Panc1 (cell line): Measurements from ENCODE around the gene SLC12A5. TPM values are rescaled to one million over a fixed set of nuclear protein-coding genes. Genes with fewer than 3 reads are reported as not detected.

Source experiments
- ATAC-seq: fragments of 200-7000 bp; cut with Tn5 transposase; 2 replicates; pipeline ENCODE4 v1.9.1; 2020; ENCODE audit warnings: mild to moderate bottlenecking, moderate library complexity
- BruUV-seq: library from RNA; stranded (reverse); fragments of 400-500 nt; replicated peaks from 2 replicates; lab custom pipeline; 2021; lab: Mats Ljungman, UMichigan
- CTCF ChIA-PET: fragments of 300-600 bp; sonication (Branson Sonifier 250); formaldehyde crosslinking; loops from one replicate; lab custom pipeline; 2022; ENCODE audit warnings: antibody characterized with exemption; lab: Charles Lee
- POLR2A ChIA-PET: fragments of 300-600 bp; sonication (Branson Sonifier 250); formaldehyde crosslinking; loops from one replicate; lab custom pipeline; 2022; ENCODE audit warnings: antibody characterized with exemption; lab: Charles Lee
- DNase-seq: peaks from one replicate; pipeline ENCODE4 v3.0.0-alpha.2; 2010; ENCODE audit warnings: low read depth, low spot score
- H3K27ac ChIP-seq: 2 replicates; pipeline ENCODE4 v1.5.1; 2011; ENCODE audit warnings: mild to moderate bottlenecking, low read length, inconsistent platforms
- H3K27me3 ChIP-seq: fragments of 200-500 bp; sonication (Bioruptor generic); 2 replicates; pipeline ENCODE4 v1.6.0; 2014; ENCODE audit warnings: low read length, inconsistent platforms; ENCODE audit not compliant: control insufficient read depth, insufficient read depth
- H3K36me3 ChIP-seq: fragments of 200-500 bp; sonication (Bioruptor generic); 2 replicates; pipeline ENCODE4 v1.5.1; 2014; ENCODE audit warnings: inconsistent platforms, mild to moderate bottlenecking, low read length, moderate library complexity; ENCODE audit not compliant: control insufficient read depth, insufficient read depth
- H3K4me1 ChIP-seq: 2 replicates; pipeline ENCODE4 v1.5.1; 2011; ENCODE audit warnings: inconsistent platforms, mild to moderate bottlenecking, low read length, moderate library complexity; ENCODE audit not compliant: control insufficient read depth, insufficient read depth
- H3K4me3 ChIP-seq, 2 experiments: 2 replicates each; pipeline ENCODE4 v1.5.1; 2011 to 2012; ENCODE audit warnings: low read depth in 2 of 2, low read length in 2 of 2, mild to moderate bottlenecking in 2 of 2, inconsistent platforms in 1 of 2, moderate library complexity in 1 of 2
- H3K9me3 ChIP-seq: fragments of 200-500 bp; sonication (Bioruptor generic); 2 replicates; pipeline ENCODE4 v1.5.1; 2014; ENCODE audit warnings: low read depth, mild to moderate bottlenecking, inconsistent platforms, low read length, moderate library complexity; ENCODE audit not compliant: control insufficient read depth, insufficient read depth
- POLR2AphosphoS5 ChIP-seq: IDR thresholded peaks from 2 replicates; pipeline ENCODE4 v1.6.1; 2012; ENCODE audit warnings: mild to moderate bottlenecking, low read depth, low read length, moderate library complexity
- SIN3A ChIP-seq: IDR thresholded peaks from 2 replicates; pipeline ENCODE4 v1.6.1; 2012; ENCODE audit warnings: low read depth, mild to moderate bottlenecking, low read length, moderate library complexity, borderline replicate concordance; ENCODE audit not compliant: insufficient read depth
- TCF7L2 ChIP-seq: IDR thresholded peaks from 2 replicates; pipeline ENCODE4 v1.6.1; 2011; ENCODE audit warnings: mild to moderate bottlenecking, low read depth, low read length, inconsistent platforms
- in situ Hi-C: cut with HindIII; loops from 2 replicates; pipeline ENCODE4 v1.10.0; 2016; ENCODE audit warnings: low sequenced_read_pairs, low pct_unique_long_range_greater_than_20kb
- intact Hi-C: fragments of 100-400 bp; cut with micrococcal nuclease; formaldehyde crosslinking; loops from one replicate; pipeline ENCODE4 v1.10.0; 2022; ENCODE audit not compliant: unreplicated experiment
- total RNA-seq: library from RNA; stranded (reverse); gene quantifications from one replicate; pipeline ENCODE4 v1.2.1, GENCODE V29; 2021; ENCODE audit not compliant: unreplicated experiment
- TF ChIP-seq, protein P1 (sequence below): fragments of 450-650 bp; IDR thresholded peaks from 2 replicates; pipeline ENCODE4 v1.5.1; 2017; ENCODE audit warnings: mild to moderate bottlenecking
- TF ChIP-seq, protein P2 (sequence below), 2 experiments: IDR thresholded peaks; 2 replicates each; pipeline ENCODE4 v1.6.1; 2011 to 2012; ENCODE audit warnings: low read depth in 2 of 2, control low read depth in 1 of 2, low read length in 1 of 2, mild to moderate bottlenecking in 1 of 2, moderate library complexity in 1 of 2; ENCODE audit not compliant: insufficient read depth in 1 of 2

Gene SLC12A5
- total RNA-seq, 1 experiment from 2014 or later = 11.8 TPM

DNA sequence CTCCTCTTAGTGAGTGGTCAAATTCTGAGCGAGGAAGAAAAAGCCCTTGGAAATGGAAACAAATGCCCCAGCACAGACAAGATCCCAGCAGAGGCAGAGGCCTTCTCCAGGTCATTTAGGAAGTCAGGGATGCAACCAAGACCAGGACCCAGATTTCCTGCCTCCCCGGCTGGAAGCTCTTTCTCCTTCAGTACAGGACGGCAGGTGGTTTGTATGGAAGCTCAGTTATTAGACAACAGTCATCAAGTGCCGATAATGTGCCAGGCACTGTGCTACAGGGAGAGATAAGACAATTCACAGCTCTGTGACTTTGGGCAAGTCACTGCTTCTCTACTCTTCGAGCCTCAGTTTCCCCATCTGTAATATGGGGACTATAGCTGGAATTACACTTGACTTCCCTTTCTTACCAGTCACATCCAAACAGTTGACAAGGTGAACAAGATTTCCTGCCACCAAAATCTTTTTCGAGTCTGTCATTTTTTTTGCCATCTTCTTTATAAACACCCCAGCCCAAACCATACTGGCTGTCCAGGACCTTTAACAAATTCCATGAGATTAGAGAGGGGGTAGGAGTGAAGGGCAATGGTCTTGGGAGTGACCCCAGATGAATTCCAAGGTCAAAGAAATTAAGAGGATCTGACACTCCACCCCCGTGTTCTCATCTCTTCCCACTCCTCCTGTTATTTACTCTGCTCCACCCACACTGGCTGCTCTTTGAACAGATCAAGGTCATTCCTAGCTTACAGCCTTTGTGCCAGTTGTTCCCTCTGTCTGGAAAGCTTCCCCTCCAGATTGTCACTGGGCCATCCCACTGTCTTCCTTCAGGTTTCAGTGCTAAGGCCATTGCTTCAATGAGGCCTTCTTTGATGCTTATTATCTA lies 14.3 kb upstream of the SLC12A5 start:
- intact Hi-C loops (loop anchor here (2.0 kb wide), 1 partner anchor 72 kb away; no protein-coding TSS in a partner anchor), in situ Hi-C loops (no loop called here)
- TF ChIP-seq TCF7L2 = no peak
- TF ChIP-seq SIN3A = no peak
- TF ChIP-seq, protein P1, sequence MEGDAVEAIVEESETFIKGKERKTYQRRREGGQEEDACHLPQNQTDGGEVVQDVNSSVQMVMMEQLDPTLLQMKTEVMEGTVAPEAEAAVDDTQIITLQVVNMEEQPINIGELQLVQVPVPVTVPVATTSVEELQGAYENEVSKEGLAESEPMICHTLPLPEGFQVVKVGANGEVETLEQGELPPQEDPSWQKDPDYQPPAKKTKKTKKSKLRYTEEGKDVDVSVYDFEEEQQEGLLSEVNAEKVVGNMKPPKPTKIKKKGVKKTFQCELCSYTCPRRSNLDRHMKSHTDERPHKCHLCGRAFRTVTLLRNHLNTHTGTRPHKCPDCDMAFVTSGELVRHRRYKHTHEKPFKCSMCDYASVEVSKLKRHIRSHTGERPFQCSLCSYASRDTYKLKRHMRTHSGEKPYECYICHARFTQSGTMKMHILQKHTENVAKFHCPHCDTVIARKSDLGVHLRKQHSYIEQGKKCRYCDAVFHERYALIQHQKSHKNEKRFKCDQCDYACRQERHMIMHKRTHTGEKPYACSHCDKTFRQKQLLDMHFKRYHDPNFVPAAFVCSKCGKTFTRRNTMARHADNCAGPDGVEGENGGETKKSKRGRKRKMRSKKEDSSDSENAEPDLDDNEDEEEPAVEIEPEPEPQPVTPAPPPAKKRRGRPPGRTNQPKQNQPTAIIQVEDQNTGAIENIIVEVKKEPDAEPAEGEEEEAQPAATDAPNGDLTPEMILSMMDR = no peak
- TF ChIP-seq POLR2AphosphoS5 = no peak
- TF ChIP-seq, protein P2, sequence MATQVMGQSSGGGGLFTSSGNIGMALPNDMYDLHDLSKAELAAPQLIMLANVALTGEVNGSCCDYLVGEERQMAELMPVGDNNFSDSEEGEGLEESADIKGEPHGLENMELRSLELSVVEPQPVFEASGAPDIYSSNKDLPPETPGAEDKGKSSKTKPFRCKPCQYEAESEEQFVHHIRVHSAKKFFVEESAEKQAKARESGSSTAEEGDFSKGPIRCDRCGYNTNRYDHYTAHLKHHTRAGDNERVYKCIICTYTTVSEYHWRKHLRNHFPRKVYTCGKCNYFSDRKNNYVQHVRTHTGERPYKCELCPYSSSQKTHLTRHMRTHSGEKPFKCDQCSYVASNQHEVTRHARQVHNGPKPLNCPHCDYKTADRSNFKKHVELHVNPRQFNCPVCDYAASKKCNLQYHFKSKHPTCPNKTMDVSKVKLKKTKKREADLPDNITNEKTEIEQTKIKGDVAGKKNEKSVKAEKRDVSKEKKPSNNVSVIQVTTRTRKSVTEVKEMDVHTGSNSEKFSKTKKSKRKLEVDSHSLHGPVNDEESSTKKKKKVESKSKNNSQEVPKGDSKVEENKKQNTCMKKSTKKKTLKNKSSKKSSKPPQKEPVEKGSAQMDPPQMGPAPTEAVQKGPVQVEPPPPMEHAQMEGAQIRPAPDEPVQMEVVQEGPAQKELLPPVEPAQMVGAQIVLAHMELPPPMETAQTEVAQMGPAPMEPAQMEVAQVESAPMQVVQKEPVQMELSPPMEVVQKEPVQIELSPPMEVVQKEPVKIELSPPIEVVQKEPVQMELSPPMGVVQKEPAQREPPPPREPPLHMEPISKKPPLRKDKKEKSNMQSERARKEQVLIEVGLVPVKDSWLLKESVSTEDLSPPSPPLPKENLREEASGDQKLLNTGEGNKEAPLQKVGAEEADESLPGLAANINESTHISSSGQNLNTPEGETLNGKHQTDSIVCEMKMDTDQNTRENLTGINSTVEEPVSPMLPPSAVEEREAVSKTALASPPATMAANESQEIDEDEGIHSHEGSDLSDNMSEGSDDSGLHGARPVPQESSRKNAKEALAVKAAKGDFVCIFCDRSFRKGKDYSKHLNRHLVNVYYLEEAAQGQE (IDR thresholded peaks at IDR 0.05; ENCODE audit: insufficient read depth in 1 of 2, low read depth in 2 of 2, low read length in 1 of 2) = no peak
- Histone ChIP-seq H3K36me3 (no peaks in the 10 kb centered on the region), H3K27ac (no peak overlapping the region), H3K4me1 (no peaks in the 10 kb centered on the region; the same call in 1 of the 2 replicates), H3K4me3 (no peak overlapping the region), H3K27me3 (peaks cover 2% of the 10 kb centered on the region; the same call in 1 of the 2 replicates), H3K9me3 (no peaks in the 10 kb centered on the region)
- ATAC-seq (peak; percentile 13; the same call in 1 of the 2 replicates), DNase-seq (no peak)
- CTCF ChIA-PET = interaction anchor here (0.6 to 2.9 kb wide), 7 partner anchors 7 to 424 kb away, joined by 3 to 32 read pairs (median 4); partner anchors contain the start of gene ZNF335
- BruUV-seq = TSS peak; percentile 84
- POLR2A ChIA-PET = no interaction called here

DNA sequence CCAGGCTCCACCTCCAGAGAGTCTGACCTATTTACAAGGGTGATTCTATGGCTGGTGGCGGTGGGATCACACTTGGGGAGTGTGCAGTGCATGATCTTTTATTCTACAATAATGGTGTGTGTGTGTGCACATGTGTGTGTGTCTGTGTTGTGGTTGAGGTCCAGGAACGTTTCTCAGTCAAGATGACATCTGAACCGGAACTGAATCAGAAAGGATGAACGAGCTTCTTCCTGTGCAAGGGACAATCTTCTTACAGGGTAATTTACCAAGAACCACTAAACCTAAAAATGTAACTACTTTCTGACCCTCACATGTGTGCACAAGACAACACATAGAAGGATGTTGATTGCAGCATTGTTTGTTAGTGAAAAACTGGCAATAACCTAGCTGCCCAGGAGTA lies 11.7 kb upstream of the SLC12A5 start:
- Histone ChIP-seq H3K9me3 (no peaks in the 10 kb centered on the region), H3K27me3 (peaks cover 2% of the 10 kb centered on the region; the same call in 1 of the 2 replicates), H3K36me3 (no peaks in the 10 kb centered on the region), H3K27ac (no peak overlapping the region), H3K4me1 (no peaks in the 10 kb centered on the region; the same call in 1 of the 2 replicates), H3K4me3 (no peak overlapping the region)
- ATAC-seq (no peak), DNase-seq (no peak)
- POLR2A ChIA-PET = no interaction called here
- in situ Hi-C loops = no loop called here
- CTCF ChIA-PET = no interaction called here
- TF ChIP-seq, protein P1 = no peak
- TF ChIP-seq, protein P2 (IDR thresholded peaks at IDR 0.05; ENCODE audit: insufficient read depth in 1 of 2, low read depth in 2 of 2, low read length in 1 of 2) = no peak
- TF ChIP-seq POLR2AphosphoS5 (no peak), SIN3A (no peak), TCF7L2 (no peak)
- intact Hi-C loops = no loop called here
- no TSS peak for BruUV-seq
